Caco-2 (cell line): ENCODE results near the gene KREMEN1. TPM values are rescaled to one million over a fixed set of nuclear protein-coding genes. Genes with fewer than 3 reads are reported as not detected.

Experiments
- BruUV-seq: library from RNA; stranded (reverse); fragments of 400-500 nt; replicated peaks from 2 replicates; lab custom pipeline; 2021; lab: Mats Ljungman, UMichigan
- CTCF ChIA-PET: fragments of 300-600 bp; sonication (Branson Sonifier 250); formaldehyde crosslinking; loops from one replicate; lab custom pipeline; 2022; ENCODE audit warnings: antibody characterized with exemption; lab: Charles Lee
- POLR2A ChIA-PET: fragments of 300-600 bp; sonication (Branson Sonifier 250); formaldehyde crosslinking; loops from one replicate; lab custom pipeline; 2022; ENCODE audit warnings: antibody characterized with exemption; lab: Charles Lee
- DNase-seq, 2 experiments: peaks; one replicate each; pipeline versions ENCODE4 v3.0.0 to v3.0.0-alpha.2; 2020 to 2022
- H3K27me3 ChIP-seq: replicated peaks from 2 replicates; pipeline ENCODE4 v1.6.0; 2011; ENCODE audit warnings: low read length; ENCODE audit not compliant: control insufficient read depth, insufficient read depth
- H3K36me3 ChIP-seq: 2 replicates; pipeline ENCODE4 v1.5.1; 2011; ENCODE audit warnings: low read length; ENCODE audit not compliant: control insufficient read depth, insufficient read depth
- H3K4me1 ChIP-seq: fragments of 250-450 bp; sonication (Bioruptor Pico); 2 replicates; pipeline ENCODE4 v1.5.1; 2020; ENCODE audit warnings: mild to moderate bottlenecking
- H3K4me3 ChIP-seq: 2 replicates; pipeline ENCODE4 v1.5.1; 2011; ENCODE audit warnings: low read depth, mild to moderate bottlenecking, control low read depth, low read length
- H3K9me3 ChIP-seq: fragments of 250-450 bp; sonication (Bioruptor Pico); 2 replicates; pipeline ENCODE4 v1.5.1; 2020; ENCODE audit warnings: mild to moderate bottlenecking, moderate library complexity
- H3K27ac Mint-ChIP-seq: one replicate; pipeline ENCODE4 v1.8.0; 2022; ENCODE audit warnings: mixed read lengths; ENCODE audit not compliant: unreplicated experiment
- H3K27me3 Mint-ChIP-seq: one replicate; pipeline ENCODE4 v1.8.0; 2022; ENCODE audit warnings: mixed read lengths; ENCODE audit not compliant: insufficient read depth, unreplicated experiment
- H3K36me3 Mint-ChIP-seq: one replicate; pipeline ENCODE4 v1.8.0; 2022; ENCODE audit warnings: mild to moderate bottlenecking, mixed read lengths; ENCODE audit not compliant: insufficient read depth, unreplicated experiment
- H3K4me1 Mint-ChIP-seq: one replicate; pipeline ENCODE4 v1.8.0; 2022; ENCODE audit warnings: low read depth, mixed read lengths; ENCODE audit not compliant: unreplicated experiment
- H3K4me3 Mint-ChIP-seq: one replicate; pipeline ENCODE4 v1.8.0; 2022; ENCODE audit warnings: mild to moderate bottlenecking, moderate library complexity, mixed read lengths; ENCODE audit not compliant: unreplicated experiment
- H3K9me3 Mint-ChIP-seq: one replicate; pipeline ENCODE4 v1.8.0; 2022; ENCODE audit warnings: mixed read lengths; ENCODE audit not compliant: unreplicated experiment
- CTCF ChIP-seq, 2 experiments: fragments of 200-600 bp in 1 of 2; IDR thresholded peaks; 1 replicate in 1 of 2; 2 replicates in 1 of 2; pipeline versions ENCODE4 v1.5.1 to v1.8.0; 2011 to 2022; ENCODE audit warnings: antibody characterized with exemption in 1 of 2, control low read depth in 1 of 2, inconsistent platforms in 1 of 2, low read depth in 1 of 2, low read length in 1 of 2, mild to moderate bottlenecking in 1 of 2, moderate library complexity in 1 of 2; ENCODE audit not compliant: insufficient read depth in 1 of 2, severe bottlenecking in 1 of 2, unreplicated experiment in 1 of 2
- intact Hi-C: fragments of 100-400 bp; cut with micrococcal nuclease; formaldehyde crosslinking; loops from one replicate; pipeline ENCODE4 v1.10.0; 2022; ENCODE audit not compliant: unreplicated experiment
- total RNA-seq: library from RNA; stranded (reverse); gene quantifications from 2 replicates; pipeline ENCODE4 v1.2.3, GENCODE V29; 2022

The KREMEN1 gene
- total RNA-seq, 1 experiment from 2014 or later: 29.7 TPM

DNA sequence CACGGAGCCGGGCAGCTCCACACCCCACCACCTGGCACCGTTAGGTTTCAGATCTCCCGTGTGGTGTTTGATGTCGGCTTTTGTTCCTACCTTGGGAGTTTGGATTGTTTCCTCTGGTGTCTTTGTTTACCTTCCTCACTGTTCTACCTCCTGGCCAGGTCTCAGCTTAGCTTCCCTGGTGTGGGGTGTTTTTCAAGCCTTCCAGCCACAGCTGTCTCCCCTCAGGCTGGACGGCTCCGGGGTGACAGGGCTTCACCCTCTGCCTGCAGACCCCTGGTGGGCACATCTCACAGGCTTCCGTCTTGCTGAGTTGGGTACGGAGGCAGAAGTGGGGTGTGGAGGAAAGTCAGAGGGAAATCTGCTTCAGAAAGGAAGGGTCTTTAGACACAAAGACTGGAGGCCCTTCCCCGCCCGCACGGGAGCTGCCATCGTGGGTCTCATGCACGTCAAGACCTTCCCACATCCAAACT, 73.3 kb downstream of the KREMEN1 start:
- Histone ChIP-seq H3K4me3 (no peak overlapping the region), H3K27me3 (no peaks in the 10 kb centered on the region), H3K9me3 (no peaks in the 10 kb centered on the region), H3K36me3 (peaks cover 2% of the 10 kb centered on the region; the same call in 1 of the 2 replicates), H3K4me1 (no peaks in the 10 kb centered on the region)
- ChIA-PET CTCF (no interaction called here), POLR2A (no interaction called here)
- no peaks in the 10 kb centered on the region for H3K4me1 Mint-ChIP-seq
- no peak for TF ChIP-seq CTCF (IDR thresholded peaks at IDR 0.05; ENCODE audit: insufficient read depth in 1 of 2, low read depth in 1 of 2, low read length in 1 of 2, severe bottlenecking in 1 of 2, unreplicated experiment in 1 of 2)
- H3K4me3 Mint-ChIP-seq: no peak overlapping the region
- intact Hi-C loops: no loop called here
- H3K27me3 Mint-ChIP-seq: no peaks in the 10 kb centered on the region
- peaks cover 18% of the 10 kb centered on the region for H3K36me3 Mint-ChIP-seq
- H3K27ac Mint-ChIP-seq: no peak overlapping the region
- BruUV-seq: no TSS peak
- DNase-seq: no peak
- no peaks in the 10 kb centered on the region for H3K9me3 Mint-ChIP-seq

DNA sequence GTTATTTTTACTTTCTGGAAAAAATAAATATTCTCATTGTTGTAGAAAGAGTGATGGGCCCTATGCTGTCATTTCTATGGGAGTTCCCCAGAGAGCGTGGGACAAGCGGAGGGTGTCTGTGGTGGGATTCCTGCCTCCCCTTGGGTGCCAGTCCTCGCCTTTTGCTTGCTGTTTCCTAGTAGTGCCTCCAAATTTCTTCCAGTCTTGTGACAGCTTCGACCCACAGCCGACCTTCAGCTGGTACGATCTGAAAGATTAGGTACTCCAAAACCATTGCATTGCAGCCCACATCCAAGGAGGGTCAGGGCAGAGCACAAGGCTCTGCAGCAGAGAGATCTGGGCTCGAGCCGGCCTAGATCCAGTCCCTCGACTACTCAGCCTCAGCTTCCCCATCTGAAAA, 73.9 kb downstream of the KREMEN1 start:
- no peak overlapping the region for H3K27ac Mint-ChIP-seq
- no peaks in the 10 kb centered on the region for H3K9me3 ChIP-seq
- intact Hi-C loops: no loop called here
- H3K27me3 ChIP-seq: no peaks in the 10 kb centered on the region
- peak in 1 of 2 experiments; percentile 12 for DNase-seq
- H3K4me1 Mint-ChIP-seq: no peaks in the 10 kb centered on the region
- no peak for TF ChIP-seq CTCF (IDR thresholded peaks at IDR 0.05; ENCODE audit: insufficient read depth in 1 of 2, low read depth in 1 of 2, low read length in 1 of 2, severe bottlenecking in 1 of 2, unreplicated experiment in 1 of 2)
- BruUV-seq: no TSS peak
- POLR2A ChIA-PET: no interaction called here
- H3K4me3 ChIP-seq: no peak overlapping the region
- no peak overlapping the region for H3K4me3 Mint-ChIP-seq
- no peaks in the 10 kb centered on the region for H3K9me3 Mint-ChIP-seq
- H3K27me3 Mint-ChIP-seq: no peaks in the 10 kb centered on the region
- peaks cover 2% of the 10 kb centered on the region; the same call in 1 of the 2 replicates for H3K36me3 ChIP-seq
- H3K4me1 ChIP-seq: no peaks in the 10 kb centered on the region
- CTCF ChIA-PET: no interaction called here
- H3K36me3 Mint-ChIP-seq: peaks cover 15% of the 10 kb centered on the region

DNA sequence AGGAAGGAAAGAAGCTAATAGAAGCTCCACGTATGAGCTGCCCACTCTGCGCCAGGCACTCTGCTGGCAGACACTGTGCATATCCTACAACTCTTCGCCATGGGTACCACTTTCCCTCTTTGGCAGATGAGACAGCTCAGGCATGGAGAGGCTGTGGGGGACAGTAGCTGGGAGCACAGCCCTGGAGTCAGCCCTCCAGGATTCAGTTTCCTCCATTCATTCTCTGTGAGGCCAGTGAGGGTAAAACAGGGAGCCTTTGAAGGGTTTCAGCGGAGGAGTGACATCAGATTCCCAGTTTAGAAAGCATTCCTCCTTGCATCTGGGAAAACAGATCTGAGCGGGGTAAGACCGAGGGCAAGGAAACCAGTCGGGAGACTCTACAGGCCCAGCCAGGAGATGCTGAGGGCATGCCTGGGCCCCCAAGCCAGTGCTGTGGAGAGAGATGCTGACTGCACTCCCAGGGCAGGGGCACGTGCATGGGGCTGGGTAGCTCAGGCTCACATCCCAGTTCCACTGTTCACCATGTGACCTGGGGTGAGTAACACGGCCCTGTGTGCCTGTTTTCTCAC, 74.6 kb downstream of the KREMEN1 start:
- peak in 1 of 2 experiments; percentile 13 for DNase-seq
- H3K36me3 ChIP-seq: no peaks in the 10 kb centered on the region; the same call in 1 of the 2 replicates
- peaks cover 6% of the 10 kb centered on the region for H3K4me1 Mint-ChIP-seq
- no peaks in the 10 kb centered on the region for H3K27me3 ChIP-seq
- peaks cover 9% of the 10 kb centered on the region for H3K36me3 Mint-ChIP-seq
- H3K4me3 ChIP-seq: no peak overlapping the region
- H3K4me1 ChIP-seq: no peaks in the 10 kb centered on the region
- no peak for TF ChIP-seq CTCF (IDR thresholded peaks at IDR 0.05; ENCODE audit: insufficient read depth in 1 of 2, low read depth in 1 of 2, low read length in 1 of 2, severe bottlenecking in 1 of 2, unreplicated experiment in 1 of 2)
- no peaks in the 10 kb centered on the region for H3K27me3 Mint-ChIP-seq
- no peak overlapping the region for H3K4me3 Mint-ChIP-seq
- intact Hi-C loops: no loop called here
- H3K9me3 Mint-ChIP-seq: no peaks in the 10 kb centered on the region
- no peaks in the 10 kb centered on the region for H3K9me3 ChIP-seq
- CTCF ChIA-PET: no interaction called here
- BruUV-seq: no TSS peak
- H3K27ac Mint-ChIP-seq: no peak overlapping the region
- POLR2A ChIA-PET: no interaction called here
